Right lobe of liver (tissue), 6 donors: ENCODE results near the gene LRRC7. TPM values are rescaled to one million over a fixed set of nuclear protein-coding genes. Genes with fewer than 3 reads are reported as not detected.

Experiments
- ATAC-seq, 4 donors: fragments of 200-7000 bp; cut with Tn5 transposase; one replicate each; pipeline ENCODE4 v1.9.1; 2020; ENCODE audit warnings: mild to moderate bottlenecking in 4 of 4, moderate library complexity in 4 of 4
- DNase-seq, 3 donors: peaks; one replicate each; pipeline ENCODE4 v3.0.0-alpha.2; 2020
- H3K27ac ChIP-seq, 3 donors: fragments of 200-600 bp; one replicate each; pipeline ENCODE4 v1.8.0; 2022
- H3K27me3 ChIP-seq, 2 donors: fragments of 200-600 bp; one replicate each; pipeline ENCODE4 v1.8.0; 2022
- H3K36me3 ChIP-seq, 4 donors: fragments of 200-600 bp; sonication (generic) in 1 of 4; one replicate each; pipeline versions ENCODE4 v1.5.1 to v1.8.0; 2017 to 2022; ENCODE audit warnings: control low read depth in 1 of 4
- H3K4me1 ChIP-seq, 4 donors: fragments of 200-600 bp; sonication (generic) in 1 of 4; one replicate each; pipeline versions ENCODE4 v1.5.1 to v1.8.0; 2017 to 2022; ENCODE audit warnings: control low read depth in 1 of 4
- H3K4me3 ChIP-seq, 3 donors: fragments of 200-600 bp; one replicate each; pipeline ENCODE4 v1.8.0; 2022
- H3K9me3 ChIP-seq, 4 donors: fragments of 200-600 bp; sonication (generic) in 1 of 4; one replicate each; pipeline versions ENCODE4 v1.5.1 to v1.8.0; 2017 to 2022; ENCODE audit warnings: control low read depth in 1 of 4
- POLR2A ChIP-seq: fragments of 450-650 bp; IDR thresholded peaks from one replicate; pipeline ENCODE4 v1.6.1; 2017; ENCODE audit warnings: antibody characterized with exemption, mild to moderate bottlenecking
- WGBS: methylation state at CpG from one replicate; pipeline ENCODE4 v1.1.6; 2018; ENCODE audit warnings: low coverage, low lambda C conversion rate; ENCODE audit not compliant: insufficient coverage; ENCODE audit errors: missing lambda C conversion rate; 5-methylcytosine and 5-hydroxymethylcytosine counted together
- intact Hi-C, 2 donors: fragments of 100-400 bp; cut with DNase I; formaldehyde crosslinking; loops; one replicate each; pipeline versions ENCODE4 v1.11.2 to v1.14.1; 2022
- total RNA-seq, 6 experiments: library from RNA; depleted of rRNA in 2 of 6; stranded (reverse); fragments of >200 nt in 2 of 6; fragmentation: NEBNext Ultra II Directional in 3 of 6; extraction: Animal tissue kit (Norgen Biotek cat#: 25700) in 3 of 6; gene quantifications; one replicate each; pipeline versions ENCODE4 v1.1.0 to v1.2.4, GENCODE V29; 2016 to 2023
- TF ChIP-seq, protein P1 (sequence below), 4 donors: fragments of 200-600 bp in 3 of 4; fragments of 450-650 bp in 1 of 4; IDR thresholded peaks; one replicate each; pipeline versions ENCODE4 v1.5.1 to v1.8.0; 2016 to 2022; ENCODE audit warnings: antibody characterized with exemption in 4 of 4, mild to moderate bottlenecking in 2 of 4
- donor health status: DM: no; HTN: yes; CAD: no.
- donor health status: DM: no; HTN: no; CAD: no.
- donor health status: DM: no; HTN: no; CAD: no.
- donor health status: DM: no; HTN: yes; CAD: no.
- donor health status: DM: no; HTN: yes; CAD: no.

Gene LRRC7
- total RNA-seq, 6 experiments from 2014 or later, result 0.06 to 0.66 (median 0.22) TPM

DNA sequence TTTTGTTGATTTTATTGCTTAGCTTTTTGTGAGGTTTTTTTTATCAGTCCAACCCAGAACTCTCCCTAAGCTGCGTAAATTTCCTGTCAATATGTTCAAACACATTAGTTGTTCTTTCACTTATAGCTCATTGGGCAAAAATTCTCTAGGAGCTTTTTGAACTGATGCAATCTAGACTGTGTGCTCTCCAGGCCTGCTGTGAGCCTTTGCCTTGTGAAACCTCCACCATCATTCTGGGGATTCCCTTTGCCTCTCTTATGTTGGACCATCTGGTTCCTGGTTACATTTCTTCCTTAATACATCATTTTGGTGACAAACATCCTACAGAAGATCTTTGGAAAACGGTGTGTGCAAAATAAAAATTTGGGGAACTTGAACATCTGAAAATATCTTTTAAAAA, 247.2 kb downstream of the LRRC7 start:
- TF ChIP-seq, protein P1, sequence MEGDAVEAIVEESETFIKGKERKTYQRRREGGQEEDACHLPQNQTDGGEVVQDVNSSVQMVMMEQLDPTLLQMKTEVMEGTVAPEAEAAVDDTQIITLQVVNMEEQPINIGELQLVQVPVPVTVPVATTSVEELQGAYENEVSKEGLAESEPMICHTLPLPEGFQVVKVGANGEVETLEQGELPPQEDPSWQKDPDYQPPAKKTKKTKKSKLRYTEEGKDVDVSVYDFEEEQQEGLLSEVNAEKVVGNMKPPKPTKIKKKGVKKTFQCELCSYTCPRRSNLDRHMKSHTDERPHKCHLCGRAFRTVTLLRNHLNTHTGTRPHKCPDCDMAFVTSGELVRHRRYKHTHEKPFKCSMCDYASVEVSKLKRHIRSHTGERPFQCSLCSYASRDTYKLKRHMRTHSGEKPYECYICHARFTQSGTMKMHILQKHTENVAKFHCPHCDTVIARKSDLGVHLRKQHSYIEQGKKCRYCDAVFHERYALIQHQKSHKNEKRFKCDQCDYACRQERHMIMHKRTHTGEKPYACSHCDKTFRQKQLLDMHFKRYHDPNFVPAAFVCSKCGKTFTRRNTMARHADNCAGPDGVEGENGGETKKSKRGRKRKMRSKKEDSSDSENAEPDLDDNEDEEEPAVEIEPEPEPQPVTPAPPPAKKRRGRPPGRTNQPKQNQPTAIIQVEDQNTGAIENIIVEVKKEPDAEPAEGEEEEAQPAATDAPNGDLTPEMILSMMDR (IDR thresholded peaks at IDR 0.05), result no peak
- no peak for TF ChIP-seq POLR2A
- ATAC-seq (no peak), DNase-seq (no peak)
- Histone ChIP-seq H3K27me3 (no peaks in the 10 kb centered on the region), H3K4me3 (no peak overlapping the region), H3K36me3 (no peaks in the 10 kb centered on the region), H3K27ac (no peak overlapping the region), H3K9me3 (no peaks in the 10 kb centered on the region), H3K4me1 (no peaks in the 10 kb centered on the region)
- 44% methylated on average over 2 of the region's 2 CpGs for WGBS
- intact Hi-C loops, result no loop called here

DNA sequence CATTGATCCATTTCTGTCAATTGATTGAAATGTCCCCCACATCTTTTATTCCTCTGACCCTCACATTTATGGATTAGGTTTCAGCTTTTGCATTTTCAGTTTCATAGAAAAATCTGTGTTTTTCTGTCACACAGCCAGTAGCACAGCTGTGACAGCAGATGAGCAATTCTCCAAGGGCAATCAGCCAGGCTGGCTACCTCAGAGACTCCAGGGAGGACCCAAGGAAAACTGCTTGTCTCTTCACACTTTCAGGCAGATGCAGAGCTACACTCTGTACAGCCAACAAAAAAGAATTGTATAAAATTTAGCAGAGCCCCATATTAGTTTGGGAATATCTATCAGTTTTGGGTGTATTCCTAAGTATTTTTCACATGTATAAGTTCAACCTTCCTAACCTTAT, 257.2 kb downstream of the LRRC7 start:
- no peaks in the 10 kb centered on the region for H3K27me3 ChIP-seq
- ATAC-seq (no peak), DNase-seq (no peak)
- no peak overlapping the region for H3K4me3 ChIP-seq
- no peak overlapping the region for H3K27ac ChIP-seq
- no peaks in the 10 kb centered on the region for H3K9me3 ChIP-seq
- no peaks in the 10 kb centered on the region for H3K36me3 ChIP-seq
- intact Hi-C loops, result no loop called here
- no peaks in the 10 kb centered on the region for H3K4me1 ChIP-seq
- TF ChIP-seq, protein P1 (IDR thresholded peaks at IDR 0.05), result no peak
- no peak for TF ChIP-seq POLR2A

DNA sequence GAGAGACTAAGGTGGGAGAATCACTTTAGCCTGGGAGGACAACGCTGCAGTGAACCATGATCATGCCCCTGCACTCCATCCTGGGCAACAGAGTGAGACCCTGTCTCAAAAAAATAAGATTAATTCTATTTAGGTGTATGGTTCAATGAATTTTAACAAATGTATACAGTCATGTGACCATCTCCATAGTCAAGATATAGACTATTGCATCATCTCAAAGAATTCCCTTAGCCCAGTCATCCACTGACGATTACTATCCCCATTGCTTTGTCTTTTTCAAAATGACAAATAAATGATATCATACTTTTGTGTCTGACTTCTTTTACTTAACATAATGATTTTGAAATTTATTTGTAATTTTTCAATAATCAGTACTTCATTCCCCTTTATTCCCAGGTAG, 260.0 kb downstream of the LRRC7 start:
- H3K36me3 ChIP-seq, result no peaks in the 10 kb centered on the region
- DNase-seq (no peak), ATAC-seq (no peak)
- H3K27me3 ChIP-seq, result no peaks in the 10 kb centered on the region
- H3K9me3 ChIP-seq, result no peaks in the 10 kb centered on the region
- no peak for TF ChIP-seq POLR2A
- TF ChIP-seq, protein P1 (IDR thresholded peaks at IDR 0.05), result no peak
- no peak overlapping the region for H3K4me3 ChIP-seq
- no peak overlapping the region for H3K27ac ChIP-seq
- intact Hi-C loops, result no loop called here
- WGBS, result 51% methylated on average over 2 of the region's 2 CpGs
- no peaks in the 10 kb centered on the region for H3K4me1 ChIP-seq

DNA sequence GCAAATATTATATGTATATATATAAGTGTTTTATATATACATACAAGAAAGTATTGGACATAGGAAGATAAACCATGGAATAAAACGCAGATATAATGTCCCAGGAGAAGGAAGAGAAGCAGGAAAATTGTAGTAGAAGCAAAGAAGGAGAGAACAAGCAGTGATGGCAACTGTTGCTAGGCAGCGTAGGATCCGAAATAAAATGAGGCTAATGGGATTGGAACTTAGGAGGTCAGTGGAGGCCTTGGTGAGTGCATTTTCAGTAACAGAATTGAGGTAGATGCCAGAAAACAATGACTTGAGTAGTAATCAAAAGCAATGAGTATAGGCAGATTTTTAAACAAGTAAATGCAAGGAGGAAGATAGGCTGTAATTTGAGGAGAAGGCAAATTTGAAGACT, 265.8 kb downstream of the LRRC7 start:
- DNase-seq (no peak), ATAC-seq (no peak)
- H3K36me3 ChIP-seq, result no peaks in the 10 kb centered on the region
- H3K27me3 ChIP-seq, result no peaks in the 10 kb centered on the region
- no peak overlapping the region for H3K27ac ChIP-seq
- H3K4me3 ChIP-seq, result no peak overlapping the region
- H3K4me1 ChIP-seq, result no peaks in the 10 kb centered on the region
- TF ChIP-seq, protein P1 (IDR thresholded peaks at IDR 0.05), result no peak
- TF ChIP-seq POLR2A, result no peak
- no peaks in the 10 kb centered on the region for H3K9me3 ChIP-seq
- intact Hi-C loops, result no loop called here
- 44% methylated on average over 3 of the region's 3 CpGs for WGBS

DNA sequence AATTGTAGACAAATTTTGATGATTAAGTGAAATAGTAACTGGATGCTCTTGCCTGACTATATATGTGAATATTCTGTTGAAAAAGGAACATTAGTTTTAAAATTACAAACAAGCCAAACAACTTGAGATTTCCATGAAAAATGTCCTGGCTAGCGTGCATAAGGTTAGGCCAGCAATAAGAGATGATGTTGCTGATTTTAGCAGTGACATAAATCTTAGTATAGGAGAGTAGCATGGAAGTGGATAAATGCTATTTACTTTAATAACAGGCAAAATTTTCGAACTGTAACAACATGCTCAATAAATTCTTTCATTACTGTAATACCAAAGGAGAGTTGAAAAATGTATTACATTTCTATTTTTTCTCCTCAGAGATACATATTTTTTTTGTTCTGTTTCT, 266.6 kb downstream of the LRRC7 start:
- Histone ChIP-seq H3K4me1 (no peaks in the 10 kb centered on the region), H3K27ac (no peak overlapping the region), H3K36me3 (no peaks in the 10 kb centered on the region), H3K27me3 (no peaks in the 10 kb centered on the region), H3K9me3 (no peaks in the 10 kb centered on the region), H3K4me3 (no peak overlapping the region)
- 25% methylated on average over 2 of the region's 2 CpGs for WGBS
- ATAC-seq (no peak), DNase-seq (no peak)
- intact Hi-C loops, result no loop called here
- no peak for TF ChIP-seq POLR2A
- TF ChIP-seq, protein P1 (IDR thresholded peaks at IDR 0.05), result no peak
